GM19455 (cell line): ENCODE results near the gene ABHD18.
"Not testable (repeated sequence)": the region's sequence is repeated elsewhere in the genome, so short reads cannot be mapped to it uniquely, and the experiment has no call there.

ENCODE experiments used
- ATAC-seq: cut with Tn5 transposase; IDR thresholded peaks from one replicate; pipeline ENCODE4 v1.9.1; 2021; ENCODE audit not compliant: unreplicated experiment

The ABHD18 gene

GRCh38 chr4:127988638-127989037 lies 23.4 kb downstream of the ABHD18 start:
- ATAC-seq = no peak

GRCh38 chr4:127993151-127993550 lies 27.9 kb downstream of the ABHD18 start:
- ATAC-seq = no peak

- ATAC-seq = no peak
Observed at GRCh38 chr4:127995776-127996175, 30.6 kb downstream of the ABHD18 start.

GRCh38 chr4:127996521-127996920 lies 31.3 kb downstream of the ABHD18 start:
- not testable (repeated sequence) for ATAC-seq

- ATAC-seq = peak; percentile 97
Observed at GRCh38 chr4:127997534-127998388, 32.6 kb downstream of the ABHD18 start.

GRCh38 chr4:128006592-128006991 lies 41.4 kb downstream of the ABHD18 start:
- no peak for ATAC-seq

GRCh38 chr4:128009428-128009827 lies 44.2 kb downstream of the ABHD18 start:
- no peak for ATAC-seq

GRCh38 chr4:128025319-128025718 lies 60.1 kb downstream of the ABHD18 start:
- ATAC-seq = no peak

GRCh38 chr4:128029907-128030306 lies 64.7 kb downstream of the ABHD18 start:
- ATAC-seq = no peak

- no peak for ATAC-seq
Observed at GRCh38 chr4:128031756-128032384, 66.7 kb downstream of the ABHD18 start.

GRCh38 chr4:128039568-128039967 lies 74.4 kb downstream of the ABHD18 start:
- ATAC-seq = no peak

- ATAC-seq = not testable (repeated sequence)
Observed at GRCh38 chr4:128047019-128047418, 81.8 kb downstream of the ABHD18 start.

- ATAC-seq = not testable (repeated sequence)
Observed at GRCh38 chr4:128047514-128047913, 82.3 kb downstream of the ABHD18 start.

- not testable (repeated sequence) for ATAC-seq
Observed at GRCh38 chr4:128051229-128051628, 86.0 kb downstream of the ABHD18 start.

- ATAC-seq = not testable (repeated sequence)
Observed at GRCh38 chr4:128054907-128055306, 89.7 kb downstream of the ABHD18 start.

GRCh38 chr4:128055441-128056206 lies 90.4 kb downstream of the ABHD18 start:
- ATAC-seq = not testable (repeated sequence)

- ATAC-seq = no peak
Observed at GRCh38 chr4:128056396-128056795, 91.2 kb downstream of the ABHD18 start.

- ATAC-seq = no peak
Observed at GRCh38 chr4:128060121-128060698, 95.0 kb downstream of the ABHD18 start.

GRCh38 chr4:128060699-128061565 lies 95.7 kb downstream of the ABHD18 start, which contains the start of gene LARP1B:
LARP1B (plus strand) TSS chr4:128061312; CDS start chr4:128074952, 13,640 bp downstream.
- peak; percentile 89 for ATAC-seq
